HG03457 (cell line): Measurements from ENCODE around the gene CLIP2.

ENCODE experiments used
- ATAC-seq: cut with Tn5 transposase; IDR thresholded peaks from one replicate; pipeline ENCODE4 v1.9.1; 2021; ENCODE audit warnings: moderate number of reproducible peaks; ENCODE audit not compliant: unreplicated experiment

CLIP2 gene

GRCh38 chr7:74269757-74270277 is 19.4 kb upstream of the CLIP2 start:
- ATAC-seq, result no peak

GRCh38 chr7:74271742-74272141 is 17.5 kb upstream of the CLIP2 start:
- ATAC-seq, result no peak

- ATAC-seq, result peak; percentile 57
Measured at GRCh38 chr7:74272305-74273038, 16.7 kb upstream of the CLIP2 start.

- ATAC-seq, result no peak
Measured at GRCh38 chr7:74275401-74275881, 13.8 kb upstream of the CLIP2 start.

GRCh38 chr7:74277636-74278035 is 11.6 kb upstream of the CLIP2 start:
- ATAC-seq, result no peak

- ATAC-seq, result no peak
Measured at GRCh38 chr7:74280985-74281384, 8.2 kb upstream of the CLIP2 start.

- no peak for ATAC-seq
Measured at GRCh38 chr7:74282748-74283459, 6.3 kb upstream of the CLIP2 start.

- ATAC-seq, result no peak
Measured at GRCh38 chr7:74283858-74284447, 5.3 kb upstream of the CLIP2 start.

- ATAC-seq, result peak; percentile 38
Measured at GRCh38 chr7:74284781-74285259, 4.4 kb upstream of the CLIP2 start.

- no peak for ATAC-seq
Measured at GRCh38 chr7:74286131-74286530, 3.1 kb upstream of the CLIP2 start.

- no peak for ATAC-seq
Measured at GRCh38 chr7:74287303-74288033, 1.7 kb upstream of the CLIP2 start.

- no peak for ATAC-seq
Measured at GRCh38 chr7:74288034-74288881, 949 bp upstream of the CLIP2 start.

GRCh38 chr7:74289659-74290552 is 699 bp downstream of the CLIP2 start:
- no peak for ATAC-seq

- ATAC-seq, result no peak
Measured at GRCh38 chr7:74290553-74290950, 1.3 kb downstream of the CLIP2 start.

GRCh38 chr7:74290981-74291441 is 1.8 kb downstream of the CLIP2 start:
- ATAC-seq, result no peak

GRCh38 chr7:74291535-74291934 is 2.3 kb downstream of the CLIP2 start:
- ATAC-seq, result no peak

- no peak for ATAC-seq
Measured at GRCh38 chr7:74292757-74293576, 3.8 kb downstream of the CLIP2 start.

GRCh38 chr7:74293577-74293908 is 4.3 kb downstream of the CLIP2 start:
- no peak for ATAC-seq
